Lower leg skin (tissue), 3 donors: ENCODE data around the gene TMEM154.

ENCODE experiments used
- CTCF ChIP-seq, 3 donors: fragments of 450-650 bp; IDR thresholded peaks; one replicate each; pipeline ENCODE4 v1.5.1; 2016; ENCODE audit warnings: antibody characterized with exemption in 3 of 3, mild to moderate bottlenecking in 3 of 3, moderate library complexity in 2 of 3
- POLR2A ChIP-seq, 2 donors: fragments of 450-650 bp; IDR thresholded peaks; one replicate each; pipeline ENCODE4 v1.6.1; 2016 to 2017; ENCODE audit warnings: antibody characterized with exemption in 2 of 2, mild to moderate bottlenecking in 1 of 2, moderate library complexity in 1 of 2

- no peak for TF ChIP-seq CTCF (IDR thresholded peaks at IDR 0.05)
- TF ChIP-seq POLR2A (IDR thresholded peaks at IDR 0.05): no peak
Measured at GRCh38 chr4:152634110-152634760, 45.6 kb downstream of the TMEM154 start.
